ENCODE data around the gene CIBAR2. TPM values are rescaled to one million over a fixed set of nuclear protein-coding genes. Genes with fewer than 3 reads are reported as not detected.

Gene CIBAR2
- total and polyA plus RNA-seq, 2 experiments from 2014 or later: not detected

GRCh38 chr16:85133290-85133599 lies 21.0 kb upstream of the CIBAR2 start:
- no peaks in the 10 kb centered on the region for H3K36me3 ChIP-seq (ENCODE audit: insufficient read depth)
- no peaks in the 10 kb centered on the region for H3K9me2 ChIP-seq (ENCODE audit: insufficient read depth)
- ATAC-seq (no peak), DNase-seq (ENCODE audit: low spot score) (no peak)
- Mint-ChIP-seq H3K36me3 (ENCODE audit: low read depth) (no peaks in the 10 kb centered on the region), H3K4me3 (no peak overlapping the region), H3K4me1 (peaks cover 32% of the 10 kb centered on the region), H3K27ac (no peak overlapping the region), H3K9me3 (peaks cover 2% of the 10 kb centered on the region; the same call in 1 of the 3 replicates), H3K27me3 (ENCODE audit: insufficient read depth, low read depth, poor library complexity) (peaks cover 23% of the 10 kb centered on the region)
- H3K79me2 ChIP-seq (replicated peaks; ENCODE audit: insufficient read depth): no peaks in the 10 kb centered on the region
- no peak overlapping the region for H2AFZ ChIP-seq
- no peak for TF ChIP-seq ZNF331 (CRISPR knock-in tag; IDR thresholded peaks at IDR 0.05; ENCODE audit: low read depth)
- no peak for TF ChIP-seq EZH2 (IDR thresholded peaks at IDR 0.05; ENCODE audit: low read depth, unreplicated experiment)
- TF ChIP-seq STAT1 (IDR thresholded peaks at IDR 0.05; ENCODE audit: unreplicated experiment): no peak
- TF ChIP-seq EZH2phosphoT487 (IDR thresholded peaks at IDR 0.05; ENCODE audit: unreplicated experiment): no peak
- TF ChIP-seq NANOG (IDR thresholded peaks at IDR 0.05; ENCODE audit: borderline replicate concordance): no peak
- no peak for TF ChIP-seq JUNB (IDR thresholded peaks at IDR 0.05; ENCODE audit: unreplicated experiment)
- no peak for TF ChIP-seq ZNF462 (CRISPR knock-in tag; IDR thresholded peaks at IDR 0.05)
- TF ChIP-seq REST (IDR thresholded peaks at IDR 0.05; ENCODE audit: unreplicated experiment): no peak
- no peak for TF ChIP-seq CTCF (conservative IDR thresholded peaks at IDR 0.05; ENCODE audit: low read depth in 2 of 2)
- no peak for TF ChIP-seq CREB1 (CRISPR knock-in tag; IDR thresholded peaks at IDR 0.05; ENCODE audit: low read depth)
- TF ChIP-seq POLR2AphosphoS5 (IDR thresholded peaks at IDR 0.05; ENCODE audit: low read depth): no peak
- no peak for TF ChIP-seq ZNF114 (CRISPR knock-in tag; IDR thresholded peaks at IDR 0.05)
- no peak for TF ChIP-seq ETS1 (IDR thresholded peaks at IDR 0.05)
- no peaks in the 10 kb centered on the region for H4K20me1 ChIP-seq (replicated peaks; ENCODE audit: insufficient read depth)
- H3K4me3 ChIP-seq: no peak overlapping the region
- peaks cover 14% of the 10 kb centered on the region for H3K4me1 ChIP-seq (ENCODE audit: insufficient read depth)
- H3F3A ChIP-seq (replicated peaks; ENCODE audit: low read depth): no peaks in the 10 kb centered on the region
- no peak overlapping the region for H3K27ac ChIP-seq (ENCODE audit: low read depth)
- H3K4me2 ChIP-seq: no peak overlapping the region
- H3K27me3 ChIP-seq (ENCODE audit: insufficient read depth): no peaks in the 10 kb centered on the region
